Mesothelial cell of epicardium (in vitro differentiated cells): ENCODE data around the gene CRY1. TPM values are rescaled to one million over a fixed set of nuclear protein-coding genes. Genes with fewer than 3 reads are reported as not detected.
A peak's percentile ranks its signal among the peaks of the same experiment; 100 is the strongest.

Source experiments
- DNase-seq, 2 experiments: peaks; one replicate each; pipeline ENCODE4 v3.0.0; 2021; ENCODE audit warnings: low spot score in 2 of 2; ENCODE audit not compliant: unreplicated experiment in 2 of 2
- H3K27ac Mint-ChIP-seq: 2 replicates; pipeline ENCODE4 v1.8.0; 2021; ENCODE audit warnings: mixed read lengths
- H3K27me3 Mint-ChIP-seq: 2 replicates; pipeline ENCODE4 v1.8.0; 2021; ENCODE audit warnings: low read depth, mixed read lengths
- H3K36me3 Mint-ChIP-seq: 2 replicates; pipeline ENCODE4 v1.8.0; 2021; ENCODE audit warnings: mixed read lengths
- H3K4me1 Mint-ChIP-seq: 2 replicates; pipeline ENCODE4 v1.8.0; 2021; ENCODE audit warnings: mixed read lengths
- H3K4me3 Mint-ChIP-seq: 2 replicates; pipeline ENCODE4 v1.8.0; 2021; ENCODE audit warnings: mild to moderate bottlenecking, moderate library complexity, mixed read lengths
- H3K9me3 Mint-ChIP-seq: 2 replicates; pipeline ENCODE4 v1.8.0; 2021; ENCODE audit warnings: mixed read lengths
- total RNA-seq: library from RNA; stranded (reverse); gene quantifications from 3 replicates; pipeline ENCODE4 v1.2.1, GENCODE V29; 2021
- TF ChIP-seq, protein P1 (sequence below): fragments of 200-600 bp; sonication (generic); IDR thresholded peaks from one replicate; pipeline ENCODE4 v1.5.0; 2021; ENCODE audit warnings: antibody characterized with exemption; ENCODE audit not compliant: unreplicated experiment

CRY1 gene
- total RNA-seq, 1 donor from 2014 or later = 26.5 TPM

DNA sequence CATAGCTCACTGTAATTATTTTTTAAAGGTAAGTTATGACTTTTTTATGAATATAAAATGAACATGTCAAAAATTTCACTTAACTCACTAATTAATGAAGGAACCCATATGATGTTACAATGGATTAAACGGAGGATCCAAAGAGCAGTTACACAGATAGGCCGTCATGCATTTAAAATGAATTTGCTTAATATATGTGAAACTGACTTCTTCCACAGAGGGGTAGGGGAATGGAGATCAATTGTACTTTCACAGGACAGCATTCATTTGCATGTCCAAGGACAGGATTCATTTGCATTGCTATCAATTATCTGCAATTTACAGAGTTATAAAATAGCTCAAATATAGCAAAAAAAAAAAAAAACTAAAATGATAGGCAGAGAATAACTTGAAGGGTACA, 6.6 kb upstream of the CRY1 start:
- H3K27ac Mint-ChIP-seq = no peak overlapping the region
- TF ChIP-seq, protein P1, sequence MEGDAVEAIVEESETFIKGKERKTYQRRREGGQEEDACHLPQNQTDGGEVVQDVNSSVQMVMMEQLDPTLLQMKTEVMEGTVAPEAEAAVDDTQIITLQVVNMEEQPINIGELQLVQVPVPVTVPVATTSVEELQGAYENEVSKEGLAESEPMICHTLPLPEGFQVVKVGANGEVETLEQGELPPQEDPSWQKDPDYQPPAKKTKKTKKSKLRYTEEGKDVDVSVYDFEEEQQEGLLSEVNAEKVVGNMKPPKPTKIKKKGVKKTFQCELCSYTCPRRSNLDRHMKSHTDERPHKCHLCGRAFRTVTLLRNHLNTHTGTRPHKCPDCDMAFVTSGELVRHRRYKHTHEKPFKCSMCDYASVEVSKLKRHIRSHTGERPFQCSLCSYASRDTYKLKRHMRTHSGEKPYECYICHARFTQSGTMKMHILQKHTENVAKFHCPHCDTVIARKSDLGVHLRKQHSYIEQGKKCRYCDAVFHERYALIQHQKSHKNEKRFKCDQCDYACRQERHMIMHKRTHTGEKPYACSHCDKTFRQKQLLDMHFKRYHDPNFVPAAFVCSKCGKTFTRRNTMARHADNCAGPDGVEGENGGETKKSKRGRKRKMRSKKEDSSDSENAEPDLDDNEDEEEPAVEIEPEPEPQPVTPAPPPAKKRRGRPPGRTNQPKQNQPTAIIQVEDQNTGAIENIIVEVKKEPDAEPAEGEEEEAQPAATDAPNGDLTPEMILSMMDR = no peak
- no peaks in the 10 kb centered on the region for H3K27me3 Mint-ChIP-seq
- H3K36me3 Mint-ChIP-seq = no peaks in the 10 kb centered on the region
- no peaks in the 10 kb centered on the region for H3K4me1 Mint-ChIP-seq
- DNase-seq = no peak
- peaks cover 10% of the 10 kb centered on the region for H3K9me3 Mint-ChIP-seq
- H3K4me3 Mint-ChIP-seq = no peak overlapping the region

DNA sequence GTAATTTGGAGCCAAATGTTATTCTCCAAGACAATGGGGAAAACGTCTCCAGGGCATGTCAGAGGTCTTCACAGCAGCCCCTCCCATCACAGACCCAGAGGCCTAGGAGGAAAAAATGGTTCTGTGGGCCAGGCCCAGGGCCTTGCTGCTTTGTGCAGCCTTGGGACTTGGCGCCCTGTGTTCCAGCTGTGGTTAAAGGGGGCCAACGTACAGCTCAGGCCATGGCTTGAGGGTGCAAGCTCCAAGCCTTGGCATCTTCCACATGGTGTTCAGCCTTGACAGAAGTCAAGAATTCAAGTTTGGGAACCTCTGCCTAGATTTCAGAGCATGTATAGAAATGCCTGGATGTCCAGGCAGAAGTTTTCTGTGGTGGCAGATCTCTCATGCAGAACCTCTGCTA, 3.2 kb upstream of the CRY1 start:
- no peaks in the 10 kb centered on the region for H3K27me3 Mint-ChIP-seq
- no peak overlapping the region for H3K4me3 Mint-ChIP-seq
- no peak overlapping the region for H3K27ac Mint-ChIP-seq
- no peak for DNase-seq
- TF ChIP-seq, protein P1 = no peak
- no peaks in the 10 kb centered on the region for H3K36me3 Mint-ChIP-seq
- peaks cover 7% of the 10 kb centered on the region for H3K4me1 Mint-ChIP-seq
- H3K9me3 Mint-ChIP-seq = peaks cover 10% of the 10 kb centered on the region

DNA sequence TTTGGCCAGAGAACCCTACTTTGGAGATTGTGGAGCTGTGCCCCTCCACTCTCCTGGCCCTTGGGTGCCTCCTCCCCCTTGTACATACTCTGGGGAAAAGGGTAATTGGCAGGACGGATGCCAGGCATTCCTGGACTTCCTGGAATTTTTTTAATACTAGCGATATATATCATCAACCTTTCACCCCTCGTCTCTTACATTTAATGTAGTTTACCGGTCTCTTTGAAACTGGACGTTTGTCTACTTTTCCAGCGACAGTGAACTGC, 767 bp upstream of the CRY1 start:
- H3K27ac Mint-ChIP-seq = no peak overlapping the region

DNA sequence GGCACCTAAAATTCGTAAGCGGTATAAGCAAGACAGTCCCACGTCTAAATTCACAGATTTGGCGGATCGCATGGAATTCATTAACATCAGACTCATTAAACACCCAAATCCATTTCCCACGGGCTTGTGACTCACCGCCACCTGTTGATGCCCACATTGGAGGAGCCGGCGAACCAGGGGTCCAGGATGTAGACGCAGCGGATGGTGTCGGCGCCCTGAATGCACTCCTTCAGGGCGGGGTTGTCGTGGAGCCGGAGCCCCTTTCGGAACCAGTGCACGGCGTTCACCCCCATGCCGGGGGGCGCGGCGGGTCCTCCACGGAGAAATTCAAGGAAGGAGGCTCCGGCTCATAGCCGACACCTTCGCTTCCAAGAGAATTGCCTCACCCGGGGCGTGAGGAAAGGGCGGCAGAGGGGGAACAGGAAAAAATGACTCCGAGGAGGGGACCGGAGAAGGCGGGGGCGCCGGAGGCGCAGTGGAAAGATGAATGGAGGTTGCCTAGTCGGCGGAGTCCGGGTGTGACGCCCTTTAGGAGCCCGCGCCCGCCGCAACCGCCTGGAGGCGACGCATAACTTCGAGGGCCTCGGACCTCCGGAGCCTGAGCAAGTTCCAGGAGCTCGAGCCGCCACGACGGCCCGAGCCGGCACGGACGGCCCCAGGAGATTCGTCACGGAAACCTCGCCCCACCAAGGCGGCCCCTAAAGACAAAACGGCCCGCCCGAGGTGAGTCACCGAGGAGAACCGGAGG, 506 bp downstream of the CRY1 start:
- H3K4me1 Mint-ChIP-seq = peaks cover 7% of the 10 kb centered on the region
- H3K27me3 Mint-ChIP-seq = no peaks in the 10 kb centered on the region
- H3K27ac Mint-ChIP-seq = no peak overlapping the region
- peak in 1 of 2 experiments; percentile 32 for DNase-seq
- TF ChIP-seq, protein P1 = no peak
- H3K4me3 Mint-ChIP-seq = no peak overlapping the region
- H3K9me3 Mint-ChIP-seq = peaks cover 10% of the 10 kb centered on the region
- H3K36me3 Mint-ChIP-seq = no peaks in the 10 kb centered on the region

More for the DNA sequence above, 767 bp upstream of the CRY1 start:
- Mint-ChIP-seq H3K4me1 (peaks cover 7% of the 10 kb centered on the region), H3K4me3 (no peak overlapping the region), H3K27me3 (no peaks in the 10 kb centered on the region), H3K9me3 (peaks cover 10% of the 10 kb centered on the region), H3K36me3 (no peaks in the 10 kb centered on the region)
- TF ChIP-seq, protein P1 = no peak
- no peak for DNase-seq

DNA sequence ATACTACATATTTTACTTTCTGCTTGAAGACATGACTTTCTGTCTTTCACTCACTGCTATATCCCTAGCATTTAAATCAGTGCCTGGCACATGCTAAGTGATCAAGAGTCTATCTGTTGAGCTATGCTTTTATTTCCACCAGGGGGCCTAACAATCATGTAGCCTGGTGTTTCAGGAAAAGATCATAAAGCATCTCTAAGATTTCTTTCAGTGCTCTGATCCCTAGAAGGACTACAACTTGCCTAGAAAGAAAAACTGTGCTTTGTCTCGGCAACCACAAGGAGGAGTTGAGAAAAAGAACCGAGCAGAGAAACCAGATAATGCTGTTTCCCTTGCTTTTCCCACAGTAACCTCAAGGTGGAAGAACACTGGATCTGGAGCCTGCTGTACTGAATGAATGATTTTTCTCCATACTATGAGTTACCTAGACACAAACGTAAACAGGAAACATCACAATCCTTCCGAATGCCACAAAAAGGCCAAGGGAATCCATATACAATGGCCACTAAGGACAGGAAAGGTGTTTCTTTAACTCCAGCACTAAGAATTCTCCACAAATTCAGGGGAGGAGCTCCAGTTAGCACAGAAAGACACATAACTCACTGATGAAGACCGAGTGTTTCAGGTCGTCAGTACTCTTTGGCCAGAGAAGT, 1.2 kb downstream of the CRY1 start:
- TF ChIP-seq, protein P1 = peak; percentile 82
- DNase-seq = peak; percentile 19 to 40
- peaks cover 6% of the 10 kb centered on the region for H3K9me3 Mint-ChIP-seq

More for the DNA sequence above, 1.2 kb downstream of the CRY1 start:
- Mint-ChIP-seq H3K4me1 (peaks cover 7% of the 10 kb centered on the region), H3K36me3 (no peaks in the 10 kb centered on the region), H3K27ac (no peak overlapping the region), H3K4me3 (no peak overlapping the region), H3K27me3 (no peaks in the 10 kb centered on the region)
